CD14-positive monocyte (primary cell): ENCODE measurements around the gene IGFN1. TPM values are rescaled to one million over a fixed set of nuclear protein-coding genes. Genes with fewer than 3 reads are reported as not detected.

ENCODE experiments used
- DNase-seq, 3 donors: peaks; one replicate each; pipeline ENCODE4 v3.0.0-alpha.2; 2011 to 2022
- H2AFZ ChIP-seq: 2 replicates; pipeline ENCODE4 v1.6.0; 2012; ENCODE audit warnings: mild to moderate bottlenecking, low read depth, low read length, inconsistent platforms; ENCODE audit not compliant: insufficient read depth, poor library complexity, severe bottlenecking
- H3K27ac ChIP-seq, 2 donors: 1 replicate in 1 of 2; 2 replicates in 1 of 2; pipeline ENCODE4 v1.5.1; 2012 to 2013; ENCODE audit warnings: low read length in 2 of 2, control low read depth in 1 of 2, inconsistent platforms in 1 of 2, low read depth in 1 of 2, mild to moderate bottlenecking in 1 of 2
- H3K27me3 ChIP-seq, 2 donors: one replicate each; pipeline versions ENCODE4 v1.6.0 to v1.6.1; 2011 to 2013; ENCODE audit warnings: low read length in 2 of 2; ENCODE audit not compliant: control insufficient read depth in 2 of 2, insufficient read depth in 2 of 2
- H3K36me3 ChIP-seq, 2 donors: replicated peaks in 1 of 2; 1 replicate in 1 of 2; 2 replicates in 1 of 2; pipeline versions ENCODE4 v1.5.1 to v1.6.1; 2012 to 2013; ENCODE audit warnings: low read length in 2 of 2, control low read depth in 1 of 2, inconsistent platforms in 1 of 2, mild to moderate bottlenecking in 1 of 2; ENCODE audit not compliant: insufficient read depth in 2 of 2, control insufficient read depth in 1 of 2
- H3K4me1 ChIP-seq, 2 donors: 1 replicate in 1 of 2; 2 replicates in 1 of 2; pipeline versions ENCODE4 v1.5.1 to v1.6.1; 2012 to 2013; ENCODE audit warnings: low read length in 2 of 2, control low read depth in 1 of 2, inconsistent platforms in 1 of 2, mild to moderate bottlenecking in 1 of 2, moderate library complexity in 1 of 2; ENCODE audit not compliant: insufficient read depth in 2 of 2, control insufficient read depth in 1 of 2
- H3K4me2 ChIP-seq: replicated peaks from 2 replicates; pipeline ENCODE3; 2012; ENCODE audit warnings: low read length, moderate library complexity, mild to moderate bottlenecking; ENCODE audit not compliant: poor library complexity, severe bottlenecking; ENCODE audit errors: extremely low read depth
- H3K4me3 ChIP-seq, 3 experiments: fragments of 200-600 bp in 1 of 3; sonication (generic) in 1 of 3; replicated peaks in 1 of 3; 1 replicate in 2 of 3; 2 replicates in 1 of 3; pipeline ENCODE4 v1.5.1; 2011 to 2013; ENCODE audit warnings: low read length in 3 of 3, mild to moderate bottlenecking in 3 of 3, control low read depth in 2 of 3, low read depth in 2 of 3, inconsistent platforms in 1 of 3, moderate library complexity in 1 of 3
- H3K79me2 ChIP-seq: 2 replicates; pipeline ENCODE4 v1.6.0; 2012; ENCODE audit warnings: mild to moderate bottlenecking, control low read depth, inconsistent platforms, low read length, moderate library complexity; ENCODE audit not compliant: insufficient read depth
- H3K9ac ChIP-seq: 2 replicates; pipeline ENCODE4 v1.6.0; 2017; ENCODE audit warnings: low read length, mild to moderate bottlenecking; ENCODE audit not compliant: insufficient read depth, poor library complexity, severe bottlenecking
- H3K9me3 ChIP-seq, 2 donors: replicated peaks in 1 of 2; 1 replicate in 1 of 2; 2 replicates in 1 of 2; pipeline versions ENCODE4 v1.5.1 to v1.6.1; 2012 to 2013; ENCODE audit warnings: low read length in 2 of 2, control low read depth in 1 of 2; ENCODE audit not compliant: control insufficient read depth in 1 of 2, insufficient read depth in 1 of 2
- H4K20me1 ChIP-seq: 2 replicates; pipeline ENCODE4 v1.6.0; 2012; ENCODE audit warnings: mild to moderate bottlenecking, low read length, control low read depth, moderate library complexity; ENCODE audit not compliant: insufficient read depth
- H3K27ac Mint-ChIP-seq, 7 donors: one replicate each; pipeline ENCODE4 v1.8.0; 2020; ENCODE audit warnings: mild to moderate bottlenecking in 7 of 7, mixed read lengths in 7 of 7, moderate library complexity in 6 of 7, inconsistent platforms in 2 of 7
- H3K27me3 Mint-ChIP-seq, 3 donors: one replicate each; pipeline ENCODE4 v1.8.0; 2021 to 2022; ENCODE audit warnings: low read depth in 3 of 3, mild to moderate bottlenecking in 3 of 3, mixed read lengths in 3 of 3, moderate library complexity in 3 of 3, inconsistent platforms in 1 of 3
- H3K36me3 Mint-ChIP-seq, 2 donors: one replicate each; pipeline ENCODE4 v1.8.0; 2020; ENCODE audit warnings: mixed read lengths in 2 of 2, inconsistent platforms in 1 of 2, mild to moderate bottlenecking in 1 of 2
- H3K4me1 Mint-ChIP-seq: one replicate; pipeline ENCODE4 v1.8.0; 2020; ENCODE audit warnings: mild to moderate bottlenecking, mixed read lengths
- H3K4me3 Mint-ChIP-seq, 2 donors: one replicate each; pipeline ENCODE4 v1.8.0; 2020; ENCODE audit warnings: mild to moderate bottlenecking in 2 of 2, mixed read lengths in 2 of 2, moderate library complexity in 1 of 2
- H3K9me3 Mint-ChIP-seq, 7 donors: one replicate each; pipeline ENCODE4 v1.8.0; 2020 to 2022; ENCODE audit warnings: mixed read lengths in 7 of 7, mild to moderate bottlenecking in 6 of 7, moderate library complexity in 6 of 7, inconsistent platforms in 2 of 7
- CTCF ChIP-seq: fragments of 200-600 bp; IDR thresholded peaks from one replicate; pipeline ENCODE4 v1.8.0; 2022; ENCODE audit warnings: antibody characterized with exemption, mild to moderate bottlenecking
- WGBS: methylation state at CpG from one replicate; pipeline ENCODE4 v1.1.5; 2013; ENCODE audit warnings: missing lambda C conversion rate; ENCODE audit not compliant: insufficient coverage; 5-methylcytosine and 5-hydroxymethylcytosine counted together
- intact Hi-C, 2 donors: fragments of 100-400 bp; cut with micrococcal nuclease; formaldehyde crosslinking; loops; one replicate each; pipeline versions ENCODE4 v1.15.0 to v1.15.1; 2023
- polyA plus RNA-seq, 3 donors: library from polyadenylated mRNA; depleted of rRNA in 1 of 3; unstranded in 2 of 3; stranded (reverse) in 1 of 3; fragments of 300-500 nt in 2 of 3; fragments of >200 nt in 1 of 3; fragmentation: Illumina TruSeq in 2 of 3; gene quantifications; 1 replicate in 2 of 3; 2 replicates in 1 of 3; pipeline ENCODE4 v1.2.3, GENCODE V29; 2012 to 2021

Gene IGFN1
- polyA plus RNA-seq, 3 donors, result not detected

DNA sequence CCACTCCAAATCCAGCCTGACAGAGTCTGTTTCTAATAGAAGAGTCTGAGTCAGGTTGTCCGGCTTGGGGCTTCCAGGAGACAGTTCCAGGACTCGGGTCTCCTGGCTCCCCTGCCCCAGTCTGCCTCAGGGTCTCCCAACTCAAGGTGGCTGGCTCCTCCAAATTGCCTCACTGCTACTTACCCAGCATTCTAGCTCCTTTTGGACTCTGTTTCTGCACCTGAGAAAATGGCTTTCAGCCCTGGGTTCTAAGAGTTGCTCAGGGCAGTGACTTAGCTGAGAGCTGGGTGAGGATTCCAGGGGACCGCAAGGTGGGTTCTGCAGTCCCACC is 5.5 kb upstream of the IGFN1 start:
- no peak overlapping the region for H3K4me2 ChIP-seq
- Mint-ChIP-seq H3K27me3 (peaks cover 8 to 15% (median 11%) of the 10 kb centered on the region in 3 donors), H3K4me3 (no peak overlapping the region), H3K27ac (no peak overlapping the region), H3K4me1 (peaks cover 17% of the 10 kb centered on the region), H3K9me3 (peaks cover 0 to 3% (median 0%) of the 10 kb centered on the region in 7 donors), H3K36me3 (no peaks in the 10 kb centered on the region)
- DNase-seq, result no peak
- intact Hi-C loops, result no loop called here
- H2AFZ ChIP-seq, result no peak overlapping the region
- H4K20me1 ChIP-seq, result no peaks in the 10 kb centered on the region
- H3K4me3 ChIP-seq, result no peak overlapping the region
- no peak for TF ChIP-seq CTCF
- H3K9me3 ChIP-seq, result no peaks in the 10 kb centered on the region
- H3K9ac ChIP-seq, result no peak overlapping the region
- 89% methylated on average over 2 of the region's 3 CpGs for WGBS
- no peak overlapping the region for H3K27ac ChIP-seq
- H3K4me1 ChIP-seq, result no peaks in the 10 kb centered on the region
- no peaks in the 10 kb centered on the region for H3K79me2 ChIP-seq
- H3K36me3 ChIP-seq, result no peaks in the 10 kb centered on the region
- H3K27me3 ChIP-seq, result no peaks in the 10 kb centered on the region

DNA sequence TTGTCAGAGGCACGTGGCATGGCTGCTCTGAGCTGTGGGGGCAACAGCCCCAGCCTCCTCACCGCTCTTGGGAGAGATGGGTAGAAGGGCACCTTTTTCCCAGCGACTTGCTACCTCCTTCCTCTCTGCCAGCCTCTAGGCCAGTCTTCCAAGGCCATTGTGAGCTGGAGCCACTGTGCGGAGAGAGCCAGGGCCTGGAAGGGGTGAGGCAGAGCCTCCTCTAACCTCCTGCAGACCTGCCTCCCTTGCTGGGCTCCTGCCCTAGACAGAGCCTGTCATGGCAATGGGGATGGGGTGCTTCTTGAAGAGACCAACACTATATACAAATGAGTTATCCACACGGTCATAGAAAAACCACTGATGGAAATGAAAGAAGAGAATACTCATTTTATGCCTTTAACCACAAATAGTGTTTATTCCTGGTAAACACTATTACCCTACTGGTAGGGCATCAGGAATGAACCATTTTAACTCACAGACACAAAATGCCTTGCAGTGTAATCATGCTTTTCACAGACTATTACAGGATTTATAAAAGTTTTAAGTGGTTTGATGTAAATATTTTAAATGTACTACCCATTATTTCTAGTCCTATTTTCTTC is 5.0 kb upstream of the IGFN1 start:
- no peak overlapping the region for H3K4me3 Mint-ChIP-seq
- WGBS, result no CpG with 5 or more reads among the region's 5 CpGs

More for the DNA sequence above, 5.0 kb upstream of the IGFN1 start:
- H3K27me3 Mint-ChIP-seq, result peaks cover 11 to 19% (median 14%) of the 10 kb centered on the region in 3 donors
- peaks cover 12% of the 10 kb centered on the region for H3K4me1 Mint-ChIP-seq
- Histone ChIP-seq H3K79me2 (no peaks in the 10 kb centered on the region), H4K20me1 (no peaks in the 10 kb centered on the region), H3K4me3 (no peak overlapping the region), H2AFZ (no peak overlapping the region), H3K9me3 (no peaks in the 10 kb centered on the region), H3K9ac (no peak overlapping the region), H3K4me1 (no peaks in the 10 kb centered on the region), H3K4me2 (no peak overlapping the region), H3K27me3 (peaks cover 0 to 1% of the 10 kb centered on the region in 2 donors), H3K36me3 (no peaks in the 10 kb centered on the region), H3K27ac (no peak overlapping the region)
- TF ChIP-seq CTCF, result no peak
- peak overlapping the region in 2 of 7 donors; percentile 4 to 21 for H3K27ac Mint-ChIP-seq
- no peak for DNase-seq
- intact Hi-C loops, result no loop called here
- peaks cover 0 to 3% (median 0%) of the 10 kb centered on the region in 7 donors for H3K9me3 Mint-ChIP-seq
- no peaks in the 10 kb centered on the region for H3K36me3 Mint-ChIP-seq
